Uterus (tissue), 4 donors: ENCODE data around the gene KRR1. TPM values are rescaled to one million over a fixed set of nuclear protein-coding genes. Genes with fewer than 3 reads are reported as not detected.
"Not testable (repeated sequence)": the region's sequence is repeated elsewhere in the genome, so short reads cannot be mapped to it uniquely, and the experiment has no call there.

ENCODE experiments used
- DNase-seq, 2 donors: peaks; one replicate each; pipeline ENCODE4 v3.0.0-alpha.2; 2019 to 2020
- H3K27ac ChIP-seq, 2 donors: fragments of 200-600 bp; sonication (generic); 1 replicate in 1 of 2; 2 replicates in 1 of 2; pipeline ENCODE4 v1.5.1; 2016 to 2018
- H3K27me3 ChIP-seq, 2 donors: fragments of 200-600 bp; sonication (generic); one replicate each; pipeline ENCODE4 v1.5.1; 2018 to 2019; ENCODE audit warnings: control low read depth in 1 of 2
- H3K36me3 ChIP-seq, 2 donors: fragments of 200-600 bp; sonication (generic); one replicate each; pipeline ENCODE4 v1.5.1; 2019; ENCODE audit warnings: control low read depth in 1 of 2
- H3K4me1 ChIP-seq, 2 donors: fragments of 200-600 bp; sonication (generic); one replicate each; pipeline ENCODE4 v1.5.1; 2018 to 2019; ENCODE audit warnings: control low read depth in 1 of 2
- H3K4me3 ChIP-seq, 2 donors: fragments of 200-600 bp; sonication (generic); 1 replicate in 1 of 2; 2 replicates in 1 of 2; pipeline ENCODE4 v1.5.1; 2018 to 2019; ENCODE audit warnings: mild to moderate bottlenecking in 1 of 2
- H3K9me3 ChIP-seq, 2 donors: fragments of 200-600 bp; sonication (generic); one replicate each; pipeline ENCODE4 v1.5.1; 2019; ENCODE audit warnings: control low read depth in 1 of 2
- CTCF ChIP-seq, 4 experiments: fragments of 200-600 bp in 2 of 4; fragments of 450-650 bp in 2 of 4; sonication (generic) in 2 of 4; IDR thresholded peaks; one replicate each; pipeline ENCODE4 v1.5.1; 2016 to 2019; ENCODE audit warnings: antibody characterized with exemption in 4 of 4, mild to moderate bottlenecking in 2 of 4, moderate library complexity in 1 of 4
- POLR2A ChIP-seq, 2 donors: fragments of 450-650 bp; IDR thresholded peaks; one replicate each; pipeline ENCODE4 v1.6.1; 2016; ENCODE audit warnings: antibody characterized with exemption in 2 of 2, mild to moderate bottlenecking in 1 of 2, moderate library complexity in 1 of 2
- intact Hi-C: fragments of 100-400 bp; cut with DNase I; formaldehyde crosslinking; loops from one replicate; pipeline ENCODE4 v1.15.1; 2023; ENCODE audit warnings: low total_unique reads
- total RNA-seq, 4 donors: library from RNA; depleted of rRNA in 3 of 4; stranded (reverse); fragments of >200 nt in 3 of 4; gene quantifications; one replicate each; pipeline versions ENCODE4 v1.1.0 to v1.2.4, GENCODE V29; 2014 to 2023
- donor health status: DM: yes; HTN: yes; CAD: no.

The KRR1 gene
- total RNA-seq, 4 donors from 2014 or later = 18.8 to 86.6 (median 73.9) TPM

- TF ChIP-seq POLR2A (IDR thresholded peaks at IDR 0.05) (no peak), CTCF (IDR thresholded peaks at IDR 0.05) (no peak)
- DNase-seq = no peak
- no peak overlapping the region for H3K27ac ChIP-seq
- no peaks in the 10 kb centered on the region for H3K4me1 ChIP-seq
- H3K27me3 ChIP-seq = no peaks in the 10 kb centered on the region
- no peaks in the 10 kb centered on the region for H3K9me3 ChIP-seq
- intact Hi-C loops = no loop called here
- H3K36me3 ChIP-seq = no peaks in the 10 kb centered on the region
- H3K4me3 ChIP-seq = no peak overlapping the region
Measured at GRCh38 chr12:75471902-75472890, 39.2 kb downstream of the KRR1 start.

GRCh38 chr12:75460204-75460603, 51.2 kb downstream of the KRR1 start:
- Histone ChIP-seq H3K4me1 (no peaks in the 10 kb centered on the region), H3K9me3 (peaks cover 0 to 4% of the 10 kb centered on the region in 2 donors), H3K4me3 (no peak overlapping the region), H3K27me3 (no peaks in the 10 kb centered on the region), H3K27ac (no peak overlapping the region), H3K36me3 (no peaks in the 10 kb centered on the region)
- DNase-seq = no peak
- intact Hi-C loops = no loop called here
- TF ChIP-seq CTCF (IDR thresholded peaks at IDR 0.05) (no peak), POLR2A (IDR thresholded peaks at IDR 0.05) (no peak)

- DNase-seq = no peak
- no peak for TF ChIP-seq CTCF (IDR thresholded peaks at IDR 0.05)
- TF ChIP-seq POLR2A (IDR thresholded peaks at IDR 0.05) = no peak
Measured at GRCh38 chr12:75459755-75460154, 51.7 kb downstream of the KRR1 start.

GRCh38 chr12:75457866-75458265, 53.5 kb downstream of the KRR1 start:
- H3K4me3 ChIP-seq, DNase-seq, intact Hi-C loops, H3K9me3 ChIP-seq, H3K27ac ChIP-seq, H3K4me1 ChIP-seq, H3K36me3 ChIP-seq, H3K27me3 ChIP-seq: not testable (repeated sequence)

More at GRCh38 chr12:75459755-75460154, 51.7 kb downstream of the KRR1 start:
- Histone ChIP-seq H3K27ac (no peak overlapping the region), H3K27me3 (no peaks in the 10 kb centered on the region), H3K9me3 (peaks cover 0 to 4% of the 10 kb centered on the region in 2 donors), H3K4me3 (no peak overlapping the region), H3K36me3 (no peaks in the 10 kb centered on the region), H3K4me1 (no peaks in the 10 kb centered on the region)
- intact Hi-C loops = no loop called here

- intact Hi-C loops = no loop called here
- H3K4me3 ChIP-seq = no peak overlapping the region
- no peaks in the 10 kb centered on the region for H3K27me3 ChIP-seq
- no peak for DNase-seq
- TF ChIP-seq POLR2A (IDR thresholded peaks at IDR 0.05) (no peak), CTCF (IDR thresholded peaks at IDR 0.05) (no peak)
- no peaks in the 10 kb centered on the region for H3K4me1 ChIP-seq
- no peaks in the 10 kb centered on the region for H3K9me3 ChIP-seq
- no peak overlapping the region for H3K27ac ChIP-seq
- no peaks in the 10 kb centered on the region for H3K36me3 ChIP-seq
Measured at GRCh38 chr12:75457191-75457590, 54.2 kb downstream of the KRR1 start.
